Bronchial epithelial cell (primary cell): Measurements from ENCODE around the gene MARK2. TPM values are rescaled to one million over a fixed set of nuclear protein-coding genes. Genes with fewer than 3 reads are reported as not detected.

Experiments used
- DNase-seq: peaks from one replicate; pipeline ENCODE4 v3.0.0-alpha.2; 2010; ENCODE audit warnings: low read depth
- FAIRE-seq: peaks from 2 replicates; lab custom pipeline; 2011; peaks lifted over from hg19 to GRCh38; lab: Jason Lieb, UNC
- H3K27me3 ChIP-seq: 2 replicates; pipeline ENCODE4 v1.5.1; 2011; ENCODE audit warnings: low read length; ENCODE audit not compliant: control insufficient read depth, insufficient read depth
- H3K36me3 ChIP-seq: 2 replicates; pipeline ENCODE4 v1.5.1; 2011; ENCODE audit warnings: low read length; ENCODE audit not compliant: control insufficient read depth, insufficient read depth
- H3K4me3 ChIP-seq: 2 replicates; pipeline ENCODE4 v1.5.1; 2011; ENCODE audit warnings: mild to moderate bottlenecking, low read depth, low read length, control low read depth
- total RNA-seq: library from RNA; depleted of rRNA; stranded (reverse); fragments of >200 nt; gene quantifications from 2 replicates; pipeline ENCODE4 v1.2.1, GENCODE V29; 2014
- TF ChIP-seq, protein P1 (sequence below): IDR thresholded peaks from 2 replicates; pipeline ENCODE4 v1.5.1; 2011; ENCODE audit warnings: mild to moderate bottlenecking, moderate library complexity, low read length, control low read depth, inconsistent platforms; ENCODE audit not compliant: insufficient read depth, severe bottlenecking

Gene MARK2
- total RNA-seq, 1 donor from 2014 or later, result 10.5 TPM

DNA sequence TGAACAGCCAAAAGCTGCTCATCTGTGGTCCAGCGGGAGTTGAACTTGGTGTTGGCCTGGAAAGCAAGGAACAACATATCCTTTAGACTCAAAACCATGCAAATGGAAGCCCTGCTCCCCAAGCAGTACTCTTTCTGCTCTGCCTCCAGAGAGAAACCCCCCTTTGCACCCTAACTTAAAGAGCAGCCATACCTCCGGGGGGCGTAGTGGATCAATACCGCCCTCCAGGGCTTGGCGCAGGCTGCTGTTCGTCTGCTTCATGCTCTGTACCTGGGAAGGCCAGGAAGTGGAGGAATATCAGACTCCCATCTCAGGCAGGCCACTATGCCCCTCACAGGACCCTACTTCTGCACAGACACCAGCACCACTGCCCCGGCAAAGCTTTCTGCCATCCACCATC, 73.8 kb downstream of the MARK2 start:
- FAIRE-seq (no peak), DNase-seq (no peak)
- no peaks in the 10 kb centered on the region for H3K27me3 ChIP-seq
- H3K4me3 ChIP-seq, result no peak overlapping the region
- H3K36me3 ChIP-seq, result peaks cover 12% of the 10 kb centered on the region
- TF ChIP-seq, protein P1, sequence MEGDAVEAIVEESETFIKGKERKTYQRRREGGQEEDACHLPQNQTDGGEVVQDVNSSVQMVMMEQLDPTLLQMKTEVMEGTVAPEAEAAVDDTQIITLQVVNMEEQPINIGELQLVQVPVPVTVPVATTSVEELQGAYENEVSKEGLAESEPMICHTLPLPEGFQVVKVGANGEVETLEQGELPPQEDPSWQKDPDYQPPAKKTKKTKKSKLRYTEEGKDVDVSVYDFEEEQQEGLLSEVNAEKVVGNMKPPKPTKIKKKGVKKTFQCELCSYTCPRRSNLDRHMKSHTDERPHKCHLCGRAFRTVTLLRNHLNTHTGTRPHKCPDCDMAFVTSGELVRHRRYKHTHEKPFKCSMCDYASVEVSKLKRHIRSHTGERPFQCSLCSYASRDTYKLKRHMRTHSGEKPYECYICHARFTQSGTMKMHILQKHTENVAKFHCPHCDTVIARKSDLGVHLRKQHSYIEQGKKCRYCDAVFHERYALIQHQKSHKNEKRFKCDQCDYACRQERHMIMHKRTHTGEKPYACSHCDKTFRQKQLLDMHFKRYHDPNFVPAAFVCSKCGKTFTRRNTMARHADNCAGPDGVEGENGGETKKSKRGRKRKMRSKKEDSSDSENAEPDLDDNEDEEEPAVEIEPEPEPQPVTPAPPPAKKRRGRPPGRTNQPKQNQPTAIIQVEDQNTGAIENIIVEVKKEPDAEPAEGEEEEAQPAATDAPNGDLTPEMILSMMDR, result no peak

DNA sequence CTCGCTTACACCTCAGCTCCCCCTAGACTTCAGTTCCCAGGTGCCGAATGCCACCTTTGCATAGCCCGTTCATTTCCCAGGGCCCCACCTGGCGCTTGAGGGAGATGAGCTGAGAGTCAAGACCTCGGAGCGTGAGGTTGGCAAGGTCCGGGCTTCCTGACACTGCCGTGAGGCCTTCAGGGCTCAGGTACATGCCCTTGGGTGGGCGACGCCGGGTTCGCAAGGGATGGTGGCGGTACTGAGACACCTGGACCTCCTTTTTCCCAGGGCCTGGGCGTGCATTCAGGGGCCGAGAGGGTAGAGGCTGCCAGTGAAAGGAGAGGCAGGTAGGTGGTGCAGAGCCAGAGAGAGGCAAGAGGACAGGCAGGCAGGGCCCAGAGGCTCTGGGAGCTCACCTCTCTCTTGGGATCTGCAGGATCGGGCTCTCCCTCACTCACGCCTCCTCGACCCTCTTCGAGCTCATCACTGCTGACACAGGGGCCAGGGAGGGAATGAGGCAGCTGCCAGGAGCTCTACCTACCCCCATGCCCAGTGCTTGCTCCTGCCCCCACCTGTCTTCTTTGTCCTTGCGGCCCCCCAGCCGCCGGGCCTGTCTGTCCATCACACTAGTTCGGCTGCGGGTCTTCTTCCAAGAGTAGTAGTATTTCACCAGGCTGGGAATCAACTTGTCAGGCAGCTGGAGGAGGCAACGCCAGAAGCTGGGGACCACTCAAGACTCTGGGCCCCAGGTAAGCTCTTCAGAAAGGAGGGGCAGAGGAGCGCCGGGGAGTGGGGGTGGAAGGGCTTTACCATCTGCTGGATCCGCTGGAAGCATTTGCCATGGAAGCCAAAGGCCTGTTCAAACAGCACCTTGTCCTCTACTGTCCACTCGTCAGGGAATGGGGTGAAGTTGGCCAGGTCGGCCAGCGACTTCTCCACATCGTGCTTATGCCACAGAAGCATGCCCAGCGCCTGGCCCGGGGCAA, 75.2 kb downstream of the MARK2 start:
- no peaks in the 10 kb centered on the region for H3K27me3 ChIP-seq
- FAIRE-seq (no peak), DNase-seq (no peak)
- H3K36me3 ChIP-seq, result peaks cover 1% of the 10 kb centered on the region
- TF ChIP-seq, protein P1, result no peak
- no peak overlapping the region for H3K4me3 ChIP-seq

DNA sequence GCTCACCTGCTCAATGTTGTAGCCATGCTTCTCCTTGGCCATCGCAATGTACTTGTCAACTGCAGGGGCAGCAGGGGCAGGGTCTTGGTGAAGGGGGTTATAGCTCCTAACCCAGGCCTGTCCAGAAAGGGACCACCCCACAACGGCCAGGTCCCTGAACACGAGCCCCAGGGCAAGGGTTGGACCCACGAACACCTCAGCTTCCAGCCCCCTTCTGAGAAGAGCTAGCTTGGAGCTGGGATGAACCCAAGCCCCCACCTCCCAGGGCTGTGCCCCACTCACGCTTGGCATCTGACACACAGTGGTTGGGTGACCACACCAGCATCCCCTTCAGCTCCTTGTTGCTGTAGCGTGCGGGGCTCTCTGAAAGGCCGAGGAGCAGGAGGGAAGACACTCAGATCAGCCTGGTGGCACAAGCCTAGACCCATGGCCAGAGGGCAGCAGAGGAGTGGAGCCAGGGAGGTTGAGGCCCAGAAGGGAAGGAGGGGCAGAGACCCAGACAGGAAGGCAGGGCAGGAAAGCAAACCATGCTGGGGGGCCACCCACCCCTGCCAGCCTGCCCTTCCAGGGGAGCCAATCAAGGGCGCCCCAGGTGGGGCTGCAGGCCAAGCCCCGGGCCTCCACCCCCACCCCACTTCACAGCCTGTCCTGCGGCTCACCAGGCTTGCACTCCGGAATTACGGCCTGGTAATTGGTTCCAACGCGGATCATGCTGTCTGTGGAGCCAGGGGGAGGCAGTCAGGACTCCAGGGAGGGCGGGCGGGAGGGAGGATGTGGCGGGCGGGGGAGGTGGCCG, 76.2 kb downstream of the MARK2 start:
- Histone ChIP-seq H3K27me3 (no peaks in the 10 kb centered on the region), H3K4me3 (no peak overlapping the region), H3K36me3 (no peaks in the 10 kb centered on the region)
- DNase-seq, result no peak
- TF ChIP-seq, protein P1, result no peak
- FAIRE-seq, result no peak

DNA sequence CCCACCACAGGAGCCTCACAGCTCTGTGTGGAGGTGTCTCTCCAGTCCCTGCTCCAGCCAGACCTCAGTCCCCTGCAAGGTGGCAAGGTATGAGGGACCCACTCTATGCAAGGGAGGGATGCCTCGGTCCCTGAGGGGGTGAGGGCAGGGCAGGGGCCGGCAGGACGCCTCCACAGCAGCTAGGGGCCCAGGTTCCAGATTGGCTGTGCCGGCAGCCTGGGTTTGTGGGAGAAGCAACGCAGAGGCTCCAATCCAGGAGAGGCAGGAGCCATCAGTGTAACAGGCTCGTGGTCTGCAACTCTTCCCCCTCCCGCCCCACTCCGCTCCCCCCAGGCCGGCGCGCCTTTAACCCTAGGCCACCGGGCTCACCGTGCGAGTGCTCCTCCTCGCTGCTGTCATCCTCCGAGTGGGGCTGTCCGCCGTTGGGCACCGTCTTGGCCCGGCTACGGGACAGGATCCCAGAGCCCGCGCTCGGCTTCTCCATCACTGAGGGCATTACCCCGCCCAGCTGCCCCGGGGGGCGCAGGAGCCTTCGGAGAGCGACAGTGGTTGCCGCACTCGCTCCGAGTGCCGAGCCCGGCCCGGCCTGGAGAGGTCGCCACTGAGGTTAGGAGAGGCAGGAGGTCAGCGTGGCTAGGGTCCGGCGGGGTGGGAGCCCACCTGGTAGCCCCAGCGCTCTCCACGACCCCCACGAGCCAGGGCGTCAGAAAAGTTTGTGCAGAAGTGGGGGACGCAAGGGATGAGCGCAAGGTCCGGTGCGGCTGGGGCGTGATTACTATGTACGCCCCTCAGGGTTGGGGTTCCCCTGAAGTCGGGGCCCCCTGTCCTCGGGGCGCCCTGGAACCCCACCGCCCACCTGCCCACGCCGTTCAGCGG, 77.3 kb downstream of the MARK2 start:
- peak overlapping the region; percentile 46 for H3K4me3 ChIP-seq
- DNase-seq (no peak), FAIRE-seq (no peak)
- TF ChIP-seq, protein P1, result peak; percentile 69
- no peaks in the 10 kb centered on the region for H3K36me3 ChIP-seq
- H3K27me3 ChIP-seq, result no peaks in the 10 kb centered on the region

DNA sequence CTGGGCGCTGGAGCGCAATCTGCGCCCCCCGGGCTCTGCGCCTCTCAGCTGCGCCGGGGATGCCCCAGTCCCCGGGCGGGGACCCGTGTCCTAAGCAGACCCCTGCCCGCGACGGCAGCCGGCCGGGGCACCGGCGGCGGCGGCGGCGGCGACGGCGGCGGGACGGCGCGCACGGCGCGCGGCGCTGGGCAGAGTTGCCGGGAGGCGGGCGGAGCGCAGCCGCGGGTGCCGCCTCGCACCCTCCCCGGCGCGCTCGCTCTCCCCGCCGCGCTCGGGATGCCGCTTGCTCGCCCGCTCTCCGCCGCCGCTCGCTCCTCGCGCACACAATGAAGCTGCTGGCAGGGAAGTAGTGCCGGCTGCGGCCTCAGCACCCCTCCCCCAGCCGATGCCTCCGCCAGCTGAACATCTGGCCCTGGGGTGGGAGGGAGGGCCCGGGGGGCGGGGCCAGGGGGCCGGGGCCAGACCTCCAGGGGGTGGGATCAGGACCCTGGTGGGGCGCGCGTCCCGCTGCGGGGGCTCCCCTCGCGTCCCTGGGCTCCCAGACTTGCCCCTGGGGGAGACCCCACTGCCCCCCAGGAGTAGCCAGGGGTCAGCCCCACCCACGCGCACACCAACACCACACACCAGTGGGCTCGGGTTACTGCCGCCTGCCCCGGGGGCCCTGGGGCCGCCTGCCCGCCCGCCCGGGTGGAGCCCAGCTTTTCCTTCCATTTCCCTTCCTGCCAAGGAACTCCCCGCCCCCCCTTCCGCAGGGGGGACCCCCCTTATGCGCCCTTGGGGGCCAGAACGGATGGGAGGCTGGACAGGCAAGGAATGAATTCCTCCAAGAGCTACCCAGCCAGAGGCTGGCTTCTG, 78.2 kb downstream of the MARK2 start, which contains the start of gene RCOR2:
Gene RCOR2 (minus strand): TSS at position 328 of the 855 bp plus-strand sequence. CDS start 708 bp downstream, outside the sequence.
- DNase-seq (peak; percentile 37), FAIRE-seq (no peak)
- Histone ChIP-seq H3K36me3 (no peaks in the 10 kb centered on the region), H3K4me3 (peak within 1 kb of the TSS; percentile 46), H3K27me3 (no peaks in the 10 kb centered on the region)
- TF ChIP-seq, protein P1, result no peak
